Keratinocyte (primary cell): ENCODE measurements around the gene ENPP3. TPM values are rescaled to one million over a fixed set of nuclear protein-coding genes. Genes with fewer than 3 reads are reported as not detected.

ENCODE experiments used
- DNase-seq: peaks from one replicate; pipeline ENCODE4 v3.0.0-alpha.2; 2011; ENCODE audit warnings: low read depth, missing footprints, low spot score
- FAIRE-seq: peaks from 2 replicates; lab custom pipeline; 2011; peaks lifted over from hg19 to GRCh38; lab: Jason Lieb, UNC
- H2AFZ ChIP-seq: 2 replicates; pipeline ENCODE4 v1.6.0; 2012; ENCODE audit warnings: low read length, control low read depth, inconsistent platforms; ENCODE audit not compliant: control insufficient read depth
- H3K27ac ChIP-seq: 2 replicates; pipeline ENCODE4 v1.5.1; 2011; ENCODE audit warnings: low read length; ENCODE audit not compliant: control insufficient read depth, insufficient read depth
- H3K27me3 ChIP-seq: 3 replicates; pipeline ENCODE4 v1.6.0; 2011; ENCODE audit warnings: low read length; ENCODE audit not compliant: control insufficient read depth, insufficient read depth; ENCODE audit errors: extremely low read depth
- H3K36me3 ChIP-seq, 2 experiments: 2 replicates in 1 of 2; 3 replicates in 1 of 2; pipeline ENCODE4 v1.5.1; 2011; ENCODE audit warnings: low read length in 2 of 2, mild to moderate bottlenecking in 1 of 2; ENCODE audit not compliant: control insufficient read depth in 2 of 2, insufficient read depth in 2 of 2; ENCODE audit errors: extremely low read depth in 1 of 2
- H3K4me1 ChIP-seq: 3 replicates; pipeline ENCODE4 v1.5.1; 2011; ENCODE audit warnings: low read length; ENCODE audit not compliant: control insufficient read depth, insufficient read depth; ENCODE audit errors: extremely low read depth
- H3K4me2 ChIP-seq: 3 replicates; pipeline ENCODE4 v1.6.0; 2011; ENCODE audit warnings: low read depth, low read length; ENCODE audit not compliant: control insufficient read depth, insufficient read depth; ENCODE audit errors: extremely low read depth
- H3K4me3 ChIP-seq, 3 experiments: fragments of 200-600 bp in 1 of 3; sonication (generic) in 1 of 3; 2 replicates in 2 of 3; 3 replicates in 1 of 3; pipeline ENCODE4 v1.5.1; 2011 to 2016; ENCODE audit warnings: low read length in 3 of 3, mild to moderate bottlenecking in 3 of 3, control low read depth in 2 of 3, inconsistent platforms in 1 of 3, low read depth in 1 of 3, mixed read lengths in 1 of 3, mixed run types in 1 of 3, moderate library complexity in 1 of 3; ENCODE audit not compliant: control insufficient read depth in 2 of 3, insufficient read depth in 2 of 3; ENCODE audit errors: extremely low read depth in 1 of 3
- H3K79me2 ChIP-seq: 2 replicates; pipeline ENCODE4 v1.6.0; 2012; ENCODE audit warnings: low read length; ENCODE audit not compliant: control insufficient read depth, insufficient read depth
- H3K9ac ChIP-seq: 3 replicates; pipeline ENCODE4 v1.6.0; 2011; ENCODE audit warnings: low read length; ENCODE audit not compliant: control insufficient read depth, insufficient read depth; ENCODE audit errors: extremely low read depth
- H3K9me1 ChIP-seq: 3 replicates; pipeline ENCODE4 v1.6.0; 2011; ENCODE audit warnings: low read length; ENCODE audit not compliant: control insufficient read depth, insufficient read depth; ENCODE audit errors: extremely low read depth
- H3K9me3 ChIP-seq: 2 replicates; pipeline ENCODE4 v1.5.1; 2012; ENCODE audit warnings: low read depth, low read length; ENCODE audit not compliant: control insufficient read depth
- H4K20me1 ChIP-seq: 3 replicates; pipeline ENCODE4 v1.6.0; 2011; ENCODE audit warnings: low read length; ENCODE audit not compliant: control insufficient read depth, insufficient read depth; ENCODE audit errors: extremely low read depth
- EZH2 ChIP-seq: IDR thresholded peaks from one replicate; pipeline ENCODE4 v1.6.1; 2012; ENCODE audit warnings: inconsistent platforms, mild to moderate bottlenecking, low read length, moderate library complexity
- dilution Hi-C: fragments of 300-500 bp; cut with MboI; formaldehyde crosslinking; loops from one replicate; pipeline ENCODE4 v1.7.0; 2020; ENCODE audit warnings: low sequenced_read_pairs; ENCODE audit not compliant: extremely low pct_ligation_motif_present
- polyA plus RNA-seq, 5 experiments: library from polyadenylated mRNA; depleted of rRNA in 3 of 5; stranded (reverse) in 3 of 5; stranded (forward) in 1 of 5; unstranded in 1 of 5; fragments of >200 nt; gene quantifications; 1 replicate in 1 of 5; 2 replicates in 3 of 5; 3 replicates in 1 of 5; pipeline versions ENCODE4 v1.2.1 to v1.2.3, GENCODE V29; 2011 to 2012; ENCODE audit warnings: missing spikeins in 2 of 5, low read depth in 1 of 5, low replicate concordance in 1 of 5
- TF ChIP-seq, protein P1 (sequence below), 3 experiments: IDR thresholded peaks in 1 of 3; conservative IDR thresholded peaks in 1 of 3; optimal IDR thresholded peaks in 1 of 3; 2 replicates in 2 of 3; 3 replicates in 1 of 3; pipeline versions ENCODE3 to v1.5.1; 2011; ENCODE audit warnings: low read length in 3 of 3, mild to moderate bottlenecking in 3 of 3, moderate library complexity in 2 of 3, control low read depth in 1 of 3, inconsistent platforms in 1 of 3; ENCODE audit not compliant: insufficient read depth in 2 of 3; ENCODE audit errors: extremely low read depth in 1 of 3

ENPP3 gene
- polyA plus RNA-seq, 1 donor (not counting 4 experiments of a cell fraction or from before 2014, with no cell fraction given), result not detected

DNA sequence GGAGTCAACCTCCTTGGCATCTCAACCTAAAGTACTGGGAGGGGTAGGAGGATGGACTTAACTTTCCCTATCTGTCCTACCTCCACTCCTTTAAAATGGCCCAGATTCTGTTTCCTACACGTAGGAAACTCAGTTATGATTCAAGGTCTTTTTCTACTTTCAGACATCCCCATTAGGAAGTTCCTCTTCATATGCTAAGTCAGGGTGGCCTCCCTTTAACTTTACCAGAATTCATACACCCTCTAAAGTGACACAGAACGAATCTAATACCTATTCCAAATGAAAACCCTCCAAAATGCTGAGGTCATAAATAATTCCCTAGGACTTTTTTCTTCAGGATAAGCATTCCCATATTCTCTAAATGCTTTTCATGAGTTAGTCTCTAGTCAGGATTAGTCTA is 48.5 kb upstream of the ENPP3 start:
- TF ChIP-seq, protein P1, sequence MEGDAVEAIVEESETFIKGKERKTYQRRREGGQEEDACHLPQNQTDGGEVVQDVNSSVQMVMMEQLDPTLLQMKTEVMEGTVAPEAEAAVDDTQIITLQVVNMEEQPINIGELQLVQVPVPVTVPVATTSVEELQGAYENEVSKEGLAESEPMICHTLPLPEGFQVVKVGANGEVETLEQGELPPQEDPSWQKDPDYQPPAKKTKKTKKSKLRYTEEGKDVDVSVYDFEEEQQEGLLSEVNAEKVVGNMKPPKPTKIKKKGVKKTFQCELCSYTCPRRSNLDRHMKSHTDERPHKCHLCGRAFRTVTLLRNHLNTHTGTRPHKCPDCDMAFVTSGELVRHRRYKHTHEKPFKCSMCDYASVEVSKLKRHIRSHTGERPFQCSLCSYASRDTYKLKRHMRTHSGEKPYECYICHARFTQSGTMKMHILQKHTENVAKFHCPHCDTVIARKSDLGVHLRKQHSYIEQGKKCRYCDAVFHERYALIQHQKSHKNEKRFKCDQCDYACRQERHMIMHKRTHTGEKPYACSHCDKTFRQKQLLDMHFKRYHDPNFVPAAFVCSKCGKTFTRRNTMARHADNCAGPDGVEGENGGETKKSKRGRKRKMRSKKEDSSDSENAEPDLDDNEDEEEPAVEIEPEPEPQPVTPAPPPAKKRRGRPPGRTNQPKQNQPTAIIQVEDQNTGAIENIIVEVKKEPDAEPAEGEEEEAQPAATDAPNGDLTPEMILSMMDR (optimal IDR thresholded peaks at IDR 0.05 in 1 of 3, IDR thresholded peaks at IDR 0.05 in 1 of 3, conservative IDR thresholded peaks at IDR 0.05 in 1 of 3; ENCODE audit: extremely low read depth in 1 of 3, insufficient read depth in 2 of 3, low read length in 3 of 3), result no peak
- TF ChIP-seq EZH2, result no peak

DNA sequence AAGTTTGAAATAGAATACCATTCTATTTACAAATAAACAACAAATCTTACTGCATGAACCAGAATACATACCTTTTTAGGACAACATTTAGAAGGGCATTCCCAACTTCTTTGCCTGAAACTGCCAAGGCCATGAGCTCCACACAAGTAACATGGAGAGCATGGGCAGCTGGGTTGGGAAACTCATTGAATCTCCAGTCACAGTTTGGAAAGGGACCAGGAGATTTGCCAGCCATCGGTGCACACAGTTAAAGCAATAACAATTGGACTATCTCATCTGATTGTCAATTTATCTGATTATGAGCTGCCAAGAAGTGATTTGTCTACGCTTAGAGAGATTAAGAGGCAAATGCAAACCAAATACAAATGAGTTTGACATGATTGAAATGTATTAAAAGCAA is 44.2 kb upstream of the ENPP3 start:
- dilution Hi-C loops, result no loop called here
- DNase-seq, result no peak
- no peaks in the 10 kb centered on the region for H3K27me3 ChIP-seq
- TF ChIP-seq, protein P1 (optimal IDR thresholded peaks at IDR 0.05 in 1 of 3, IDR thresholded peaks at IDR 0.05 in 1 of 3, conservative IDR thresholded peaks at IDR 0.05 in 1 of 3; ENCODE audit: extremely low read depth in 1 of 3, insufficient read depth in 2 of 3, low read length in 3 of 3), result no peak
- TF ChIP-seq EZH2, result no peak
- no peak overlapping the region for H3K4me3 ChIP-seq
- no peaks in the 10 kb centered on the region for H4K20me1 ChIP-seq
- H3K27ac ChIP-seq, result no peak overlapping the region
- no peaks in the 10 kb centered on the region for H3K9me3 ChIP-seq
- H3K36me3 ChIP-seq, result peaks cover 15 to 18% of the 10 kb centered on the region in 2 experiments
- no peak for FAIRE-seq
- H3K4me1 ChIP-seq, result no peaks in the 10 kb centered on the region
- no peaks in the 10 kb centered on the region for H3K79me2 ChIP-seq
- H3K9ac ChIP-seq, result no peak overlapping the region
- H3K4me2 ChIP-seq, result no peak overlapping the region
- no peaks in the 10 kb centered on the region for H3K9me1 ChIP-seq
- no peak overlapping the region for H2AFZ ChIP-seq

More for the DNA sequence above, 48.5 kb upstream of the ENPP3 start:
- no peaks in the 10 kb centered on the region for H3K9me1 ChIP-seq
- no peaks in the 10 kb centered on the region for H3K79me2 ChIP-seq
- no peak overlapping the region for H2AFZ ChIP-seq
- no peak overlapping the region for H3K27ac ChIP-seq
- no peak overlapping the region for H3K9ac ChIP-seq
- H3K4me2 ChIP-seq, result no peak overlapping the region
- no peaks in the 10 kb centered on the region for H3K9me3 ChIP-seq
- H3K36me3 ChIP-seq, result peaks cover 11 to 15% of the 10 kb centered on the region in 2 experiments
- no peak overlapping the region for H3K4me3 ChIP-seq
- H4K20me1 ChIP-seq, result no peaks in the 10 kb centered on the region
- no peak for FAIRE-seq
- H3K27me3 ChIP-seq, result no peaks in the 10 kb centered on the region
- no peak for DNase-seq
- dilution Hi-C loops, result no loop called here
- no peaks in the 10 kb centered on the region for H3K4me1 ChIP-seq
